Measurements from ENCODE around the gene HDAC8.
"Not testable (repeated sequence)": the region's sequence is repeated elsewhere in the genome, so short reads cannot be mapped to it uniquely, and the experiment has no call there.

HDAC8 gene

GRCh38 chrX:72461766-72462165, 110.9 kb downstream of the HDAC8 start:
- no peak for TF ChIP-seq CTCF (IDR thresholded peaks at IDR 0.05; ENCODE audit: low read length, missing control alignments)
- no peak overlapping the region for H3K4me3 ChIP-seq (replicated peaks; ENCODE audit: low read depth, low read length)
- peak; percentile 45 for DNase-seq (ENCODE audit: low read depth)

GRCh38 chrX:72461288-72461687, 111.4 kb downstream of the HDAC8 start:
- TF ChIP-seq CTCF (IDR thresholded peaks at IDR 0.05; ENCODE audit: low read length, missing control alignments) = no peak
- H3K4me3 ChIP-seq (replicated peaks; ENCODE audit: low read depth, low read length) = no peak overlapping the region
- DNase-seq (ENCODE audit: low read depth) = no peak

- H3K4me3 ChIP-seq (replicated peaks; ENCODE audit: low read depth, low read length) = no peak overlapping the region
- DNase-seq (ENCODE audit: low read depth) = no peak
- no peak for TF ChIP-seq CTCF (IDR thresholded peaks at IDR 0.05; ENCODE audit: low read length, missing control alignments)
These were observed 111.9 kb downstream of the HDAC8 start for GRCh38 chrX:72460715-72461114.

- H3K4me3 ChIP-seq (replicated peaks; ENCODE audit: low read depth, low read length); DNase-seq (ENCODE audit: low read depth): not testable (repeated sequence)
These were observed 123.6 kb downstream of the HDAC8 start for GRCh38 chrX:72449034-72449433.

- DNase-seq (ENCODE audit: low read depth); H3K4me3 ChIP-seq (replicated peaks; ENCODE audit: low read depth, low read length): not testable (repeated sequence)
These were observed 131.9 kb downstream of the HDAC8 start for GRCh38 chrX:72440764-72441163.

- no peak for DNase-seq (ENCODE audit: low read depth)
- H3K4me3 ChIP-seq (replicated peaks; ENCODE audit: low read depth, low read length) = no peak overlapping the region
- TF ChIP-seq CTCF (IDR thresholded peaks at IDR 0.05; ENCODE audit: low read length, missing control alignments) = no peak
These were observed 136.6 kb downstream of the HDAC8 start for GRCh38 chrX:72436010-72436409.

GRCh38 chrX:72430405-72430968, 142.2 kb downstream of the HDAC8 start:
- TF ChIP-seq CTCF (IDR thresholded peaks at IDR 0.05; ENCODE audit: low read length, missing control alignments) = no peak
- no peak overlapping the region for H3K4me3 ChIP-seq (replicated peaks; ENCODE audit: low read depth, low read length)
- DNase-seq (ENCODE audit: low read depth) = peak; percentile 27

- TF ChIP-seq CTCF (IDR thresholded peaks at IDR 0.05; ENCODE audit: low read length, missing control alignments) = no peak
- no peak overlapping the region for H3K4me3 ChIP-seq (replicated peaks; ENCODE audit: low read depth, low read length)
These were observed 150.8 kb downstream of the HDAC8 start for GRCh38 chrX:72421797-72422196.

More at GRCh38 chrX:72421797-72422196, 150.8 kb downstream of the HDAC8 start:
- DNase-seq (ENCODE audit: low read depth) = no peak

All from fibroblast of pulmonary artery (primary cell).